ENCODE results near the gene DHRS1. TPM values are rescaled to one million over a fixed set of nuclear protein-coding genes. Genes with fewer than 3 reads are reported as not detected.
"Not testable (repeated sequence)": the region's sequence is repeated elsewhere in the genome, so short reads cannot be mapped to it uniquely, and the experiment has no call there.

The DHRS1 gene
- total and polyA plus RNA-seq, 2 donors from 2014 or later: 32.7 to 56.7 TPM

GRCh38 chr14:24327914-24328313 is 28.3 kb upstream of the DHRS1 start:
- TF ChIP-seq, protein P1, sequence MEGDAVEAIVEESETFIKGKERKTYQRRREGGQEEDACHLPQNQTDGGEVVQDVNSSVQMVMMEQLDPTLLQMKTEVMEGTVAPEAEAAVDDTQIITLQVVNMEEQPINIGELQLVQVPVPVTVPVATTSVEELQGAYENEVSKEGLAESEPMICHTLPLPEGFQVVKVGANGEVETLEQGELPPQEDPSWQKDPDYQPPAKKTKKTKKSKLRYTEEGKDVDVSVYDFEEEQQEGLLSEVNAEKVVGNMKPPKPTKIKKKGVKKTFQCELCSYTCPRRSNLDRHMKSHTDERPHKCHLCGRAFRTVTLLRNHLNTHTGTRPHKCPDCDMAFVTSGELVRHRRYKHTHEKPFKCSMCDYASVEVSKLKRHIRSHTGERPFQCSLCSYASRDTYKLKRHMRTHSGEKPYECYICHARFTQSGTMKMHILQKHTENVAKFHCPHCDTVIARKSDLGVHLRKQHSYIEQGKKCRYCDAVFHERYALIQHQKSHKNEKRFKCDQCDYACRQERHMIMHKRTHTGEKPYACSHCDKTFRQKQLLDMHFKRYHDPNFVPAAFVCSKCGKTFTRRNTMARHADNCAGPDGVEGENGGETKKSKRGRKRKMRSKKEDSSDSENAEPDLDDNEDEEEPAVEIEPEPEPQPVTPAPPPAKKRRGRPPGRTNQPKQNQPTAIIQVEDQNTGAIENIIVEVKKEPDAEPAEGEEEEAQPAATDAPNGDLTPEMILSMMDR (IDR thresholded peaks at IDR 0.05; ENCODE audit: borderline replicate concordance, extremely low read depth, insufficient read depth): peak; percentile 52
- DNase-seq: not testable (repeated sequence)

DNA sequence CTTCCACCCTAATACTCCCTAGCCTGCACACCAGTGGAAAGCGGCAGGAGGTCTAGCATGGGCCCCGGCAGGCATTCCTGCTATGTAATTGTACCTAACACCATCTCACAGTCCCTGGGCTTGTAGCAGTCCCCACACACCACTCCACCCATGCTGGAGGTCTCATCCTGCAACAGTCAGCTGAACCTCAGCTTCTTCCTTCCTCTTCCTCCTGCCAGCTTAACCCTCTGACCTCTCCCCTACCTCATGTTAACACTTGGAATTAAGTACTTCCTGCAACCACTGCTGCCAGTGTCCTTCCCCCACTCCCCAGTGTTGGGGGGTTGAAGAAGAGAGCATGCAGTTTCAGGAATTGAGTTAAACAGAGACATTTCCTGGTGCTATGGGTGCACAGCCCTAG is 27.7 kb upstream of the DHRS1 start:
- intact Hi-C loops (cut with DNase I): no loop called here
- TF ChIP-seq, protein P1 (IDR thresholded peaks at IDR 0.05; ENCODE audit: borderline replicate concordance, extremely low read depth, insufficient read depth): no peak

More at GRCh38 chr14:24327914-24328313, 28.3 kb upstream of the DHRS1 start:
- H3K27me3 ChIP-seq (ENCODE audit: control insufficient read depth, insufficient read depth, low read length); H3K9me3 ChIP-seq (ENCODE audit: control insufficient read depth in 2 of 3, insufficient read depth in 1 of 3, low read length in 3 of 3); H3K4me3 ChIP-seq (ENCODE audit: low read length in 3 of 3); H3K27ac ChIP-seq (ENCODE audit: low read depth in 2 of 2, low read length in 2 of 2); FAIRE-seq; H3K9ac ChIP-seq (ENCODE audit: low read length in 3 of 3); intact Hi-C loops (cut with DNase I); H3K36me3 ChIP-seq (ENCODE audit: control insufficient read depth in 2 of 3, insufficient read depth in 3 of 3, low read length in 3 of 3): not testable (repeated sequence)
- H3K4me1 ChIP-seq (ENCODE audit: control insufficient read depth in 2 of 3, insufficient read depth in 2 of 3, low read depth in 1 of 3, low read length in 3 of 3): peaks cover 0 to 11% (median 5%) of the 10 kb centered on the region in 3 donors

DNA sequence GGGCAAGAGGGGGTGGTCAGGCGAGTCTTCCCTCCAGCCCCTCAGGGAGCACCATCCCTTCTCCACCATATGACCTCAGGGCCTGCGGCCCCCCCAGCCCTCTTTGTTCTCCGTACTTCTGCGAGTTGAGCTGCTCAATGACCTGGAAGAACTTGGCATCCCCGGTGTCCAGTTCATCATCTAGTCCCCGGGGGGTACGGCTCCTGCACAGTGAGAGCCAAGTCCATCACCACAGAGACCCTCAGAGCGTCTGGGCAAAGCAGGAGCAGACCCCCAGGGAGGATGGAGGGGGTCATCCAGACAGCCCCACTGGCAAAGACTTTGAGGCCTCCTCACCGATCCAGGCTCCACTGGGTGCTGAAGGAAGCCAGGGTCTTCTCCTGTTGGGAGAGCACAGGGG is 26.4 kb upstream of the DHRS1 start:
- FAIRE-seq (no peak), DNase-seq (no peak)
- TF ChIP-seq, protein P1 (IDR thresholded peaks at IDR 0.05; ENCODE audit: borderline replicate concordance, extremely low read depth, insufficient read depth): no peak
- intact Hi-C loops (cut with DNase I): no loop called here
- no peaks in the 10 kb centered on the region for H3K4me1 ChIP-seq (ENCODE audit: control insufficient read depth in 2 of 3, insufficient read depth in 2 of 3, low read depth in 1 of 3, low read length in 3 of 3)
- no peaks in the 10 kb centered on the region for H3K9me3 ChIP-seq (ENCODE audit: control insufficient read depth in 2 of 3, insufficient read depth in 1 of 3, low read length in 3 of 3)
- H3K4me3 ChIP-seq (ENCODE audit: low read length in 3 of 3): no peak overlapping the region
- H3K9ac ChIP-seq (ENCODE audit: low read length in 3 of 3): no peak overlapping the region
- H3K27me3 ChIP-seq (ENCODE audit: control insufficient read depth, insufficient read depth, low read length): no peaks in the 10 kb centered on the region
- no peak overlapping the region for H3K27ac ChIP-seq (ENCODE audit: low read depth in 2 of 2, low read length in 2 of 2)
- no peaks in the 10 kb centered on the region for H3K36me3 ChIP-seq (ENCODE audit: control insufficient read depth in 2 of 3, insufficient read depth in 3 of 3, low read length in 3 of 3)

More for the DNA sequence above, 27.7 kb upstream of the DHRS1 start:
- H3K27me3 ChIP-seq (ENCODE audit: control insufficient read depth, insufficient read depth, low read length): peaks cover 2% of the 10 kb centered on the region
- no peaks in the 10 kb centered on the region for H3K9me3 ChIP-seq (ENCODE audit: control insufficient read depth in 2 of 3, insufficient read depth in 1 of 3, low read length in 3 of 3)
- DNase-seq (no peak), FAIRE-seq (no peak)
- H3K27ac ChIP-seq (ENCODE audit: low read depth in 2 of 2, low read length in 2 of 2): no peak overlapping the region
- no peak overlapping the region for H3K4me3 ChIP-seq (ENCODE audit: low read length in 3 of 3)
- no peak overlapping the region for H3K9ac ChIP-seq (ENCODE audit: low read length in 3 of 3)
- H3K4me1 ChIP-seq (ENCODE audit: control insufficient read depth in 2 of 3, insufficient read depth in 2 of 3, low read depth in 1 of 3, low read length in 3 of 3): peaks cover 0 to 6% (median 2%) of the 10 kb centered on the region in 3 donors
- H3K36me3 ChIP-seq (ENCODE audit: control insufficient read depth in 2 of 3, insufficient read depth in 3 of 3, low read length in 3 of 3): no peaks in the 10 kb centered on the region

DNA sequence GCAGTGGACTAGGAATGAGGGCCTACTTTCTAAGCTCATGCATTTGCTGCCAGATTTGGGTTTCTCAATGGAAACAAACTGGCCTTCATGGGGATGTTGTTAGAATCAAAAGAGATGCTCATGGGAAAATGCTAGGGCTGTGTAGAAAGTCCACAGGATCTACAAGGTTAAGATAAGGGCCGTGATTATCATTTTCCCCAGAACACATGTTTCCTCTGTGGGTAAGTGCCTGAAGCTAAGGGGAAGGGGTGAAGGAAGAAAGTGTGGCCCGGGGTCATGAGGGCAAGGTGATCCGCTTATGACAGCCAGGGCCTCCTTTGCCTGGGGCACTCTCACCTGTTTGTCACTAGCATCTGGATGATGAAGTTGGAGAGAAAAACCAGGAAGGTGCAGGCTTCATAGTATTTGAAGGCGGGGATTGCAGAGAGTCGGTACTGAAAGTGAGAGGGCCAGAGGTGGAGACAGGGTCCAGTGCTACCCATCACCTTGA is 25.5 kb upstream of the DHRS1 start:
- Histone ChIP-seq H3K4me1 (ENCODE audit: control insufficient read depth in 2 of 3, insufficient read depth in 2 of 3, low read depth in 1 of 3, low read length in 3 of 3) (no peaks in the 10 kb centered on the region), H3K4me3 (ENCODE audit: low read length in 3 of 3) (no peak overlapping the region), H3K9me3 (ENCODE audit: control insufficient read depth in 2 of 3, insufficient read depth in 1 of 3, low read length in 3 of 3) (no peaks in the 10 kb centered on the region), H3K27me3 (ENCODE audit: control insufficient read depth, insufficient read depth, low read length) (no peaks in the 10 kb centered on the region), H3K9ac (ENCODE audit: low read length in 3 of 3) (no peak overlapping the region), H3K36me3 (ENCODE audit: control insufficient read depth in 2 of 3, insufficient read depth in 3 of 3, low read length in 3 of 3) (no peaks in the 10 kb centered on the region), H3K27ac (ENCODE audit: low read depth in 2 of 2, low read length in 2 of 2) (no peak overlapping the region)
- FAIRE-seq: no peak
- TF ChIP-seq, protein P1 (IDR thresholded peaks at IDR 0.05; ENCODE audit: borderline replicate concordance, extremely low read depth, insufficient read depth): no peak
- intact Hi-C loops (cut with DNase I): no loop called here
- no peak for DNase-seq

Data from kidney (tissue), 14 donors.